T-helper 1 cell treated with Interleukin-12 subunit alpha and Interleukin-12 subunit beta and Interleukin-4 antibody, amounts not matched to agents 30 ng/mL and 1 ng/mL, for 36 hours (primary cell): ENCODE data around the gene OR2V2. TPM values are rescaled to one million over a fixed set of nuclear protein-coding genes. Genes with fewer than 3 reads are reported as not detected.
"Not testable (repeated sequence)": the region's sequence is repeated elsewhere in the genome, so short reads cannot be mapped to it uniquely, and the experiment has no call there.

Source experiments
- intact Hi-C: fragments of 100-400 bp; cut with micrococcal nuclease; formaldehyde crosslinking; loops from one replicate; pipeline ENCODE4 v1.15.1; 2024
- total RNA-seq: library from RNA; stranded (reverse); gene quantifications from 2 replicates; pipeline ENCODE4 v1.2.3, GENCODE V29; 2022

Gene OR2V2
- total RNA-seq, 1 donor from 2014 or later, result not detected

DNA sequence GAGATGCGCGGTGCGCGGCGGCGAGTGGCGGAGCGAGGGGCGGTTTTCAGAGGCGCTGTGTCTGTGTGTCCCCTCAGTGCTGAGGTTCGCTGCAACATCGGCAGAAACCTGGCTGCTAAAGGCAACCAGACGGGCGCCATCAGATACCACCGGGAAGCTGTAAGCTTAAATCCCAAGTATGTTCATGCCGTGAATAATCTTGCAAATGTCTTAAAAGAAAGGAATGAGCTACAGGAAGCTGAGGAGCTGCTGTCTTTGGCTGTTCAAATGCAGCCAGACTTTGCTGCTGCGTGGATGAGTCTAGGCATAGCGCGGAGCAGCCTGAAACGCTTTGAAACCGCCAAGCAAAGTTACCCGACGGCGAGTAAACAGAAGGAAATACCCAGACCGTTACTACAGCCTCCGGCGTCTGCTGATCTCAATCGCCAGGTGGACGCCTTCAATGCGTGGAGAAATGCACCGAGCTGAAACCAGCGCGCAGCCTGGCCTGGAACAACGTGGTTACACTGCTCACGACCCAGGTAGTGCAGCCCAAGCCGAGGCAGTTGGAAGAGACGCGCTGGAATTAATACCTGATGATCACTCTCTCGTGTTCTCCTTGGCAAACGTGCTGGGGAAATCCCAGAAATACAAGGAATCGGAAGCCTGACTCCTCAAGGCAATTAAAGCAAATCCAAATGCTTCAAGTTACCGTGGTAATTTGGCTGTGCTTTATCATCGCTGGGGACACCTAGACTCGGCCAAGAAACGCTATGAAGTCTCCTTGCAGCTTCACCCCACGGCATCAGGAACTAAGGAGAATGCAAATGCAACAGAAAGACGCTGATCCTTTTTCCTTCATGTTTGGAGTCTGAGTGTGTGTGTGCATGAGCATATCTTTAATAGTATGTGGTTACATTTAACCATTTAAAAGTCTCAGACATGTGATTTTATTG is 32.3 kb upstream of the OR2V2 start:
- intact Hi-C loops, result loop anchor here (2.0 kb wide), 1 partner anchor 62 kb away; no protein-coding TSS in a partner anchor

- intact Hi-C loops, result no loop called here
Observed at GRCh38 chr5:181118369-181118768, 29.0 kb upstream of the OR2V2 start.

DNA sequence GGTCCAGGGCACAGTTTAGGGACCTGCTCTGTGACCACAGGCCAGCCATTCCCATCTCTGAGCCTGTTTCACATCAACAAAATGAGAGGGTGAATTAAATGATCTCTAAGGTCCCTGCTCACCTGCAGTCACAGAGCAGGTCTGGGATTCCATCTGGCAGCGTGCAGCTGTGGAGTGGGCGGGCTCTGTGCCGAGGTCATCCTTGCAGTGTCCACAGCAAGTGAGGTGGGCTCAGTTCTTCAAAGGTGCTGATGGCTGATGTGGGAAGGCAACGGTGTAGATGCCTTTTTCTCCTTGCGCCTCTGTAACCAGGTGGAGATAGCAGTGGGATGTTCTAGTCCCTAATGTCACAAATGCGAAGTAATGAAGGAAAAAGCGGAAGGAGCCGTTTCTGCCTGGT is 28.3 kb upstream of the OR2V2 start:
- intact Hi-C loops, result no loop called here

DNA sequence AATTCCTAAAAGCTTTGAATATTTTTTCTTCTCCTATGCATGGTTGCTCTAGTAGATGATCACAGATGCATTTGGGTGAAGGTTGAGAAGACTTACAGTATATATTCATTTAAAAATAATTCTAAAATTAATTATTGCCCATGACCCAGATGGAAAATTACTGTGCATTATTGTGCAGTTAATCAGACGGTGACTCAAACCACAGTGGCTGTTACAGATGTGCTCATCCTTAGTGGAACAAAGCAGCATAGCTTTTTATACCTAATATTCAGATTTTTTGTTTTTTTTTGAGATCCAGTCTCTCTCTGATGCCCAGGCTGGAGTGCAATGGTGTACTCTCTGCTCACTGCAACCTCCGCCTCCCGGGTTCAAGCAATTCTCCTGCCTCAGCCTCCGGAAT is 27.1 kb upstream of the OR2V2 start:
- intact Hi-C loops, result no loop called here

DNA sequence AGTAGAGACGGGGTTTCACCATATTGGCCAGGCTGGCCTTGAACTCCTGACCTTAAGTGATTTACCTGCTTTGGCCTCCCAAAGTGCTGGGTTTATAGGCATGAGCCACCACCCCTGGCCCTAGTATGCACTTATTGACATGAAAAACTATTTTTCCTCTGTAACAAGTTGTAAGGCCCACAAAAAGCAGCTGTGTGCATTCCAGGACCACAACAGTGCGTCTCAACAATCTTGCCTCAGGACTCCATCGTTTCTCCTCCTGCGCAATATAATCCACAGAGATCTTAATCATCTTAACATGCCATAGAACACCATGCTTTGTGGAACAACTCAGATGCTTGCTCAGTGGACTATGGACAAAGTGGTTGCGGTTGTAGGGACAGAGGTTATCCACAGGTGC is 26.6 kb upstream of the OR2V2 start:
- intact Hi-C loops, result no loop called here

DNA sequence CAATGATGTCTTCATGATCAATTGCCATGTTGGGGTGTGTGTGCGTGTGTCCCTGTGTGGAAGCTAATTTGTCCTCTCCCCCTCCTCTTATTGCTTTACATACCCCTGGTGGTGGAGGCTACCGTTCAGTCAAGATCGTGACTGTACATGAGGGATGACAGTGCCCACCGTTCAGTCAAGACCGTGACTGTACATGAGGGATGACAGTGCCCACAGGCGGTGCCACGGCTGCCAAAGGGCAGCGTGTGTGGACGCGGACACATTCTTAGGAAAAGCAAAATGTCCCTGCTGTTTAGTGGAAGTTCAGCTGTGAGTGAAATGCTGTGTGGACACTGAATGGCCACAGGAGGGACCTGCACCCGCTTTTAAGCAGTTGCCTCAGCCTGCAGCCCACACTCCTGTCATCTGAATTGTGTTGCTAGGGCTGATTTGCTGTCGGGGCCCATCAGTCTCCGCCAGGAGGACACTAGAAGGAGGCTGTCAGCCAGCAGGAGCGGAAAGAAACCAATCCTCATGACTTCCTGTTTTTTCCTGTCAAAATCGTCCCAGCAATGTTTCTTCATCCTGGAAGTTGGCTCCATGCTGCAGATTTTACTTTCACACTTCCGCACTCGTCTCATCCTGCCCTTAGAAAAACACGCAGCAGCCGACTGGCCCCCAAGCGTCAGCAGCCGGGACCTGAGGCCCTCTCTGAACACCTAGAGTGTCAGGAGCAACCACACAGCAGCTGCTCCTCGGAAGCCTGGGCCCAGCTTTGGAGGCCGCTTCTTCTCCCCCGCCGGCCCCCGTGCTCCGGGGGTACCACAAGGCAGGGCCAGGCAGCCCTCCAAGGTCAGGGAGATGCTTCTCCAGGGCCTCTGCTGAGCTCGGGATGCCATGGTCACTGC is 25.5 kb upstream of the OR2V2 start:
- intact Hi-C loops, result no loop called here

DNA sequence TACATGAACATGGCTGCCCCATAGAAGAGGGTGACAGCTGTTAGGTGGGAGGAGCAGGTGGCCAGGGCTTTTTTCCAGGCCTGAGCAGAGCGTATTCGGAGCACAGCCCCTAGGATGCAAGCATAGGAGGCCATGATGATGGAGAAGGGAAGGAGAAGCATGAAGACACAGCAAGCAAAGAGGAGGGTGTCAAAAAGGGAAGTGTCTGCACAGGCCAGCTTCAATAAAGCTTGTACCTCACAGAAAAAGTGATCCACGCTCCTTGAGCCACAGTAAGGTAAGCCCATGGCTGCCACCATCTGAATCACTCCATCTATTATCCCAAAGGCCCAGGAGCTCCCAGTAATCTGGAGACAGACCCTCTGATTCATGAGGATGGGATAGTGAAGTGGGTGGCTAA is 22.9 kb upstream of the OR2V2 start:
- intact Hi-C loops, result no loop called here

GRCh38 chr5:181126841-181127240 is 20.5 kb upstream of the OR2V2 start:
- intact Hi-C loops, result no loop called here

- intact Hi-C loops, result no loop called here
Observed at GRCh38 chr5:181127456-181127855, 19.9 kb upstream of the OR2V2 start.

GRCh38 chr5:181127907-181128626 is 19.3 kb upstream of the OR2V2 start:
- intact Hi-C loops, result no loop called here

DNA sequence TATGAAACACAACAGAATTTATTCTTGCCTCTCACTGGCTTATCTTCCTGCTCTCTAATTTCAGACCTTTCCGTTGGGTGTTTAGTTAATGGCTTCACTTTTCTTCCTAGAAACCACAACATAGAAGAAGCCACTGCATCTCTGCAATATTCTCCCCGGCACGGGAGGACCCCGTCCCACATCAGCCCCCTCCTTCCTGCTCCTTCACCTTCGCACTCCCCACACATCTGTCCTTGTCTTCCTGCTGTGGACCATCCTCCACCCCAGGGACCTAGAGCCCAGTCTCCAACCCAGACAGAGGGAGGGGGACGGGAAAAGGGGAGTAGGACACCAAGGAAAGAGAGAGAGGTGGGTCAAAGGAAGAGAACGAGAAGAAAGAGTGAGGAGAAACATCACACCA is 17.8 kb upstream of the OR2V2 start:
- intact Hi-C loops, result no loop called here

DNA sequence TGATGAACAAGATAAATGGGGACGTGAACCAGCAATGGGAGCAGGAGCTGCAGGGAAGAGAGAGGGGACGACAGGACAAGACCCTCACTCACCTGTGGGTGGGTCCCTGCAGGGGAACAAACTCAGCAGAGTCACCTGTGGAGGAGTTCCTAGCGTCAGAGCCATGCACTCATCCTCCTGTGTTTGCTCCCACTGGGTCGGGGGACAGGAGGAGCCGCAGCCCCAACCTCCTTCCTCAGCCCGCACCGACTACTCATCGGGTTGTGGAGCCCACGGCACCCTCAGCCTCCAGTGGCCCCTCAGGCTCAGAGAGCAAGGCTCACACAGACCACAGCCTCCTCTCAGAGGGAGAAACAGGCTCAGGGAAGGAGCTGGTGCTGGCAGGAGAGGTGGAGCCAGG is 17.3 kb upstream of the OR2V2 start:
- intact Hi-C loops, result not testable (repeated sequence)

- intact Hi-C loops, result no loop called here
Observed at GRCh38 chr5:181130832-181131496, 16.4 kb upstream of the OR2V2 start, which contains the start of gene OR2V1. Gene OR2V1, minus strand, starts transcription at chr5:181131169. Its CDS starts 5,865 bp downstream, at chr5:181125304.

DNA sequence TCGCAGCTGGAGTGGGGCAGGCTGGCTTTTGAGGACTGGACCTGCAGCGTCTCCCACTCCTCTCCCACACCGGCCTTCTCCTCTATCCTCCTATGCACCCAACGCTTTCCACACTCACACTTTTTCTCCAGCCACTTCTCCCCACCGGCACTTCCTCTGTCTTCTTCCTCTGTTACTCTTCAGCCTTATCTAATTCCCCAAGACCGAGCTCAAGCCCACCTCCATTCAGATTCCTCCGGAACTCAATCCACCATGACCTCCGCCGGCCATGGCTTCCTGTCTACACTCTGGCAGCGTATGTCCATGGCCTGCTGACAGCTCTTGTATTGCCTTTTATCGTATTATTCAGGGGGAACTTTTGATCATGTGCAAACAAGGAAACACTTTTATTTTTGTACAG is 15.9 kb upstream of the OR2V2 start:
- intact Hi-C loops, result no loop called here

DNA sequence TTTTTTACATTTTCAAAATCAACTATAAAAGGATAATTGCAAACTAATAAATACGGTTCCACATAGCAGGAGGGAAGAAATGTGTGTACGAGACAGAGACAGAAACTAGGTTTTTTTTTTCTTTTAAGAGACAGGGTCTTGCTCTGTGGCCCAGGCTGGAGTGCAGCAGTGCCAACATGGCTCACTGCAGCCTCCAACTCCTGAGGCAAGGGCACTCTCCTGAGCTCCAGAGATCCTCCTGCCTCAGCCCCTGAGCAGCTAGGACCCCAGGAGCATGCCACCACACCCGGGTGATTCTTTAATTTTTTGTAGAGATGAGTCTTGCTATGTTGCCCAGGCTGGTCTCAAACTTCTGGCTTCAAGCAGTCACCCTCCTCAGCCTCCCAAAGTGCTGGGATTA is 14.3 kb upstream of the OR2V2 start:
- intact Hi-C loops, result no loop called here

DNA sequence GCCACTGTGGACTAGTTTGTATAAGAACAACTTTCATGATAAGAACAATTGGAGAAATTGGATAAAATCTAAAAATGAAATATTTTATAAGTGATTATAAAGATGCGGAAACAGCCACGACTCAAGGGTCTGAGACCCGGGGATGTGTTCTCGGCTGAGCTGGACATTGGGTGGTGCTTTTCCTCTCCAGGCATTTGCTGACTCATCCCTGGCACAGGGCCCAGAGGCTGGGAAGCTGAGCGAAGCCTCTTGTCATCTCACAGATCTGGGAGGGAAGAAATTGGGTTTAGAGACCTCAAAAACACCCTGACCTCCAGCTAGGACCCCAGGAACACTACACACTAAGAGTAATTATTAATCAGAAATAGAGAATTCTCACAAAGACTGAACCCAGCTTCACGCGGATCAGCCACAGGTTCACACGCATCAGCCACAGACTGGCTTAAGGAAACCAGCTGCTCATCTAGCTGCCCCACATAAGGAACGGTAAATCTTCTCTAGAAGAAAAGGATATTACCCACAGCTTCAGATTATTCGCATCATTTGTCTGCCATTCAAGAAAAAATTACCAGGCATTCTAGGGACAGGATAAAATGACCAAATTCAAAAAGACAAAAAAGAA is 13.7 kb upstream of the OR2V2 start:
- intact Hi-C loops, result no loop called here

DNA sequence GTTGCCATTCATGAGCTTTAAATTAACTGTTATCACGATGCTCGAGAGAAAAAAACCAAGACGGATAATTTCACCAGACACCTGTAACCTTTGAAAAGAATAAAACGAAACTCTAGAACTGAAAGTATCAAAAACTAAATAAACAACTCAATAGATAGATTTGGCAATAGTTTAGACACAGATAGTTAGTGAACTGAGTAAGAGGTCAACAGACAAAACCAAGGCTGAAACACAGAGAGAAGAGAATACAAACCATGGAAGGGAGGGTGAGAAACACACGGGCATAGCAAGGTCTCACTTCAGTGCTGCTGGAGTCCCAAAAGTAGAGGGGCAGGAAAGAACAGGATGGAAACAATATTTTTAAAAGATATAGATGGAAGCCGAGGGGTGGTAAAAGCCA is 13.1 kb upstream of the OR2V2 start:
- intact Hi-C loops, result no loop called here

- intact Hi-C loops, result no loop called here
Observed at GRCh38 chr5:181136361-181136955, 10.9 kb upstream of the OR2V2 start.

DNA sequence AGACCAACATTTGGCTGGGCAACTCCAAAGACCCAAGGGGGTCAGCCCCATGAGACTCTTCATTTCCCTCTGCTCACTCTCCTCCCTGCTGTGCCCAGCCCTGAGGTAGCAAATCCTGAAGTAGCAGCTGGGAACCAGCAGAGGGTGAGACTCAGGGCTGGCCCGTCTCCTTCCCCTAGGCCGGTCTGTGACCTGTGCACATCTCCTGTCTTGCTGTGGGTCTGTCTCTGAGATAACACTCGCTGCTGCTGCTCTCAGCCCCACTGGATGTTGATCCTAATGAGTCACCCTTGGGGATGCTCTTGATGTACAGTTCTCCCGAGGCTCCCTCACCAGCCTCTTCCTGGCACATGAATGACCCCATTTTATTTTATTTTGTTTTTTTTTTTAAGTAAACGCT is 9.1 kb upstream of the OR2V2 start:
- intact Hi-C loops, result no loop called here

- intact Hi-C loops, result no loop called here
Observed at GRCh38 chr5:181140766-181141165, 6.6 kb upstream of the OR2V2 start.
